SKM-1 treated with dmso at 0.1 percent for 144 hours (cell line): ENCODE data around the gene PSMD6.

Experiments used
- DNase-seq: peaks from one replicate; lab custom pipeline; 2025; ENCODE audit not compliant: unreplicated experiment; lab: John Stamatoyannopoulos, UW

PSMD6 gene

GRCh38 chr3:63980019-63980418 lies 43.3 kb downstream of the PSMD6 start:
- DNase-seq, result no peak

DNA sequence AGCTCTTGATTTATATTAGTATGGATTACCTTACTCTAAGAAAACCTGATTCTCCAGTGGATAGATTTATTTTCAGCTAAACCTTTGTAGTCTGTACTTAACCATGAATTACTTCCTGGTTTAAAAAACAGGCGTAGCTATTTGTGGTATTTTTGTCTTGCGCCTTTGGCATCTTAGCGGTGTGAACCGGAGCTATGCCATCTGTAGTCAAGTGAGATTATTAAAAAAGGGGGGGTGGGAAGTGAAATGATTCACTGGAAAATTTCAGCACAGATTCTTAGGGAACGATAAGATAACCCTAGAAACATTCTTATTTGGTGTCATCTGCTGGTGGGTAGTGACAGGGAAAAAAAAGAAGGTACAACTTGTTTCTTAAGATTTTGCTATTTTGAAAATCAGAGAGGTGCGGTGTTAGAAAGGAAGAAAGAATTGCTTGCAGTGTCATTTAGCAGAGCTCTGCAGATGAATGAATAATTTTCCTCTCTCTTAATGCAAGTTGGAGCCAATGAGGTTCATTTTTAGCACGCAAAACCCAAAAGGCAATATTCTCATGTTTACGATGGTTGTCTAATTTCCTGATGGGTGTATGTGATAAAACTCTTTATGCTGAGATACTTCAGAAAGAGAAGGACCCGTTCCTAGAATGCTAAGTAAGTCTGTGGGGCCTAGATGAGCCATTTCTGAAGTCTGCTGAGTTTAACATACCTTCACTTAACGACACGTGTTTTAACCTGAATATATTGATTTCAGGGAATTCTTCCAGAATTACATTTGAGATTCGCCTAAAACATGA lies 44.0 kb downstream of the PSMD6 start:
- no peak for DNase-seq

- DNase-seq, result no peak
These were observed 45.4 kb downstream of the PSMD6 start for GRCh38 chr3:63977893-63978292.

- no peak for DNase-seq
These were observed 46.5 kb downstream of the PSMD6 start for GRCh38 chr3:63976872-63977200.

DNA sequence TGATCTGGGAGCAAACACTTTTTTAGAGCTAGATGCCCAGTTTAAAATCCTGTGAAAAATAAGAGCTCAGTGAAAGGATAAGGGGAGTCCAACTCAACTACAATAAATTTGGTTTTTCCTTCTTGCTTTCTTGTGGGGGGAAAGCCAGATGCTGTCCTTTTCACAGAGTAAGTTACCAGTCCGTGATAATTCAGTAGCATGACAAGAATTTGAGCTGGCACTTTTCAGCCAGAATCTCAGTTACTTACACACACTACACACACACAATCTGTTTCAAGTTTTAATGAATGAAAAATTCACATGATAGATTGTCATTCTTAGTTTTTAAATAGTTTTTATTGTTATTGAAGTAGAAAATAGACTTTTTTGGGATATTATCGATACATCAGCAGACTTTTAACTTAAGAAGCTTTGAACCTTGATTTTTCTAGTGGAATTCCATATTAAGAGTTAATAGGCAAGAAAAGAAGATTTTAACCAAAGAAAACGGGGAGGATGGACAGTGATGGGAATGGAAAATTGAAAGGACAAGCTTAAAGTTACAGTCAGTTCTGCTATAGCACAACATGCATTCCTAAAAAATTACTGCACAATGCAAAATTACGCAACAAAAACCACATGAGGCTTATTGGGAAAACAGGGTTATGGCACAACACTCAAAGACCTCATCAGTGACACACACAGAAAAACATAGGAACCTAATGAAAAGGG lies 47.0 kb downstream of the PSMD6 start:
- DNase-seq, result peak; percentile 79

- DNase-seq, result no peak
These were observed 47.6 kb downstream of the PSMD6 start for GRCh38 chr3:63975723-63976122.

- no peak for DNase-seq
These were observed 48.8 kb downstream of the PSMD6 start for GRCh38 chr3:63974451-63974850.

- no peak for DNase-seq
These were observed 49.9 kb downstream of the PSMD6 start for GRCh38 chr3:63973406-63973805.

- no peak for DNase-seq
These were observed 50.3 kb downstream of the PSMD6 start for GRCh38 chr3:63972987-63973386.

GRCh38 chr3:63972196-63972595 lies 51.1 kb downstream of the PSMD6 start:
- DNase-seq, result no peak

GRCh38 chr3:63970631-63971475 lies 52.4 kb downstream of the PSMD6 start:
- DNase-seq, result no peak

GRCh38 chr3:63969876-63970275 lies 53.4 kb downstream of the PSMD6 start:
- DNase-seq, result no peak

GRCh38 chr3:63968612-63969350 lies 54.5 kb downstream of the PSMD6 start:
- DNase-seq, result no peak

DNA sequence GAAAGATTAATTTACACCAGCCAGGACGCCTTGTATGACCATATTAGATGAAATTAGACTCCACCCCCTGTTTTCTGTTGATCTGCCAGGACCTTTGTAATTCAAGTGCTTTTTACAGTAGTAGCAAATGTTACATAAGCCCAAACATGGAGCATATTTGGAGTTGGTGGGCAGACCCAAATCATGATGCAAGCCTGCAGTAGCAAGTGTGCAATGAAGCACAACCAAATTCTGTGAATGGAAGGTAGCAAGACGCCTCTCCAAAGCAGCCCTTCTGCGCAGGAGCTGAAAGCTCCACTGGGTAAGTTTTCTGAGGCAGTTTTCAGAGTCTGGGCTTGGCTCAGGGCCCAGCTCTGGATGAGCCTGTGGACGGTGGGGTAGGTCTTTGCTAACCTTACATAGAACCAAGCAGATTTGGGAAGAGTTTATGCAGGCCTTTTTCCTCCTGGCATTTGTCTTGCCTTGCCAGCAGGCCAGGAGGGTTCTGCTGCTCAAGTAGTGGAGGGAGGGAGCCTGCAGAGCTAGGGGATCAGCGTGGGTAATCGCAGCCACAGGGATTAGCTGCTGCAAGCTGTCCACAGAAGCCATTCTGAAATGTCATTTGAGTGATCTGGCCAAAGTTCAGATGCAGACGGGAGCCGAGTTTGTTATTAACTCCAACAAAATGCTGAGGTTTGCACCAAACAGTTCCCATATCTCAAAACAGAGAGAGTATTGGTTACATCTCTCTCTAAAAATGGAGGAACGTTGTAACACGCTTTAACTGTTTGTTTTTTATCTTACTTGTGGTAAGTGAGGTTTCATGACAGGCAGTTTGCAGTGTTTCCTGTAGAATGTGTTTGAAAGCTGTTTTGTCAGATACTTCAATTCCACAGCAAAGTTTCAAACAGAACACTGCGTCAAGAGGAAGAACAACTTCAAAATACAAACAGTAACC lies 55.4 kb downstream of the PSMD6 start:
- peak; percentile 40 for DNase-seq

DNA sequence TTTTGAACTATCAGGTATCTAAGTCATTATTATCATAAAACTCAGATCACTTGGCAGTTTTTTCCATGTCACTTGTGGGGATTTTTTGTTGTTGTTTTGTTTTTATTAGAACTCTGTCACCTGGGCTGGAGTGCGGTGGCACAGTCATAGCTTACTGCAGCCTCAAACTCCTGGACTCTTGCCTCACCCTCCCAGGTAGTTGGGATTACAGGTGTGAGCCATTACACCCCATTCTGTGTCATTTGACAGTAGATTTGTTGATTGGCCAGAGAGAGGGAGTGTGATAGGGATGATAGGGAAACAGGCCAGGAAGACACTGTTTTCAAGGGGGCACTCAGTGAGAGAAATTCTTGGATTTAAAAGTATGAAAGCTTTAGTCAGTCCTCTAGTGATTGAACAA lies 56.4 kb downstream of the PSMD6 start:
- no peak for DNase-seq

- no peak for DNase-seq
These were observed 57.3 kb downstream of the PSMD6 start for GRCh38 chr3:63966007-63966406.

GRCh38 chr3:63964681-63965485 lies 58.4 kb downstream of the PSMD6 start:
- no peak for DNase-seq

DNA sequence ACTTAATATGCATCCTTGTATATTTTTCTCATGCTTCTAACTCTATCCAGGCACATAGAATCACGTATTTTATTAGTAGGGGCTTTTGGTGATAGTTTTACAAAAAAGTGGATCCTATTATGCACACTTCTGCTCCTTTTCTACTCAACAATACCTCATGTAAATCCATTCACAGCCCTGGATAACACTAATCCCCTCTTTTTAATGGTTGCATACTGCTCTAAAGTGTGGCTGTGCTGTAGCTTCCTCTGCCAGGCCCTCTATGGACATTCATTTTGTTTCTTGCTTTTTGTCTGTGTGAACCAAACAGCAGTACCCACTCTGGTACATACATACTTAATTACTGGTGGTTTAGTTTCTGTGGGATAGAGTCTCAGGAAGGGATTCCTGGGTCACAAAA lies 59.8 kb downstream of the PSMD6 start:
- DNase-seq, result no peak

- DNase-seq, result no peak
These were observed 61.4 kb downstream of the PSMD6 start for GRCh38 chr3:63961891-63962290.
